GM19463 (cell line): ENCODE data around the gene TSPAN2.

ENCODE experiments used
- ATAC-seq: cut with Tn5 transposase; IDR thresholded peaks from one replicate; pipeline ENCODE4 v1.9.1; 2021; ENCODE audit warnings: mild to moderate bottlenecking, moderate library complexity; ENCODE audit not compliant: unreplicated experiment

TSPAN2 gene

GRCh38 chr1:115076384-115076915 is 12.9 kb downstream of the TSPAN2 start:
- ATAC-seq, result no peak

GRCh38 chr1:115074839-115075534 is 14.3 kb downstream of the TSPAN2 start:
- no peak for ATAC-seq

GRCh38 chr1:115073298-115074087 is 15.8 kb downstream of the TSPAN2 start:
- ATAC-seq, result peak; percentile 59

- no peak for ATAC-seq
These were observed 18.2 kb downstream of the TSPAN2 start for GRCh38 chr1:115071012-115071664.

- no peak for ATAC-seq
These were observed 19.5 kb downstream of the TSPAN2 start for GRCh38 chr1:115069659-115070308.

GRCh38 chr1:115068826-115069585 is 20.3 kb downstream of the TSPAN2 start:
- no peak for ATAC-seq

- ATAC-seq, result no peak
These were observed 22.0 kb downstream of the TSPAN2 start for GRCh38 chr1:115067161-115067859.

- no peak for ATAC-seq
These were observed 24.3 kb downstream of the TSPAN2 start for GRCh38 chr1:115065021-115065420.

- no peak for ATAC-seq
These were observed 24.8 kb downstream of the TSPAN2 start for GRCh38 chr1:115064461-115064860.

- ATAC-seq, result peak; percentile 56
These were observed 25.9 kb downstream of the TSPAN2 start for GRCh38 chr1:115063228-115063901.

GRCh38 chr1:115062542-115063004 is 26.7 kb downstream of the TSPAN2 start:
- ATAC-seq, result peak; percentile 77

- ATAC-seq, result no peak
These were observed 28.8 kb downstream of the TSPAN2 start for GRCh38 chr1:115060501-115060900.

- ATAC-seq, result no peak
These were observed 30.0 kb downstream of the TSPAN2 start for GRCh38 chr1:115059316-115059715.

- no peak for ATAC-seq
These were observed 31.5 kb downstream of the TSPAN2 start for GRCh38 chr1:115057661-115058254.

GRCh38 chr1:115056395-115056798 is 32.9 kb downstream of the TSPAN2 start:
- no peak for ATAC-seq

GRCh38 chr1:115052454-115053083 is 36.7 kb downstream of the TSPAN2 start:
- peak; percentile 92 for ATAC-seq

GRCh38 chr1:115051850-115052249 is 37.5 kb downstream of the TSPAN2 start:
- ATAC-seq, result no peak

- ATAC-seq, result no peak
These were observed 42.6 kb downstream of the TSPAN2 start for GRCh38 chr1:115046751-115047150.
